GM23338 (cell line): Measurements from ENCODE around the gene FAM136A. TPM values are rescaled to one million over a fixed set of nuclear protein-coding genes. Genes with fewer than 3 reads are reported as not detected.

Experiments used
- ATAC-seq: fragments of 200-7000 bp; cut with Tn5 transposase; 3 replicates; pipeline ENCODE4 v1.9.1; 2020
- DNase-seq: peaks from one replicate; pipeline ENCODE4 v3.0.0-alpha.2; 2015; ENCODE audit warnings: low spot score
- H2AFZ ChIP-seq: fragments of 200-600 bp; sonication (generic); 2 replicates; pipeline ENCODE4 v1.8.0; 2016; ENCODE audit warnings: antibody characterized with exemption, mild to moderate bottlenecking, moderate library complexity
- H3F3A ChIP-seq: fragments of 200-600 bp; sonication (generic); replicated peaks from 2 replicates; pipeline ENCODE4 v1.8.0; 2017; ENCODE audit warnings: antibody characterized with exemption, mixed run types, low read depth
- H3K27ac ChIP-seq: fragments of 200-600 bp; sonication (generic); 2 replicates; pipeline ENCODE4 v1.6.1; 2016; ENCODE audit warnings: low read depth
- H3K27me3 ChIP-seq: fragments of 200-600 bp; sonication (generic); 2 replicates; pipeline ENCODE4 v1.8.0; 2016; ENCODE audit warnings: mild to moderate bottlenecking, mixed run types, moderate library complexity; ENCODE audit not compliant: insufficient read depth
- H3K36me3 ChIP-seq: fragments of 200-600 bp; sonication (generic); 2 replicates; pipeline ENCODE4 v1.8.0; 2016; ENCODE audit warnings: mild to moderate bottlenecking; ENCODE audit not compliant: insufficient read depth
- H3K4me1 ChIP-seq: fragments of 200-600 bp; sonication (generic); 2 replicates; pipeline ENCODE4 v1.8.0; 2016; ENCODE audit warnings: mild to moderate bottlenecking, moderate library complexity; ENCODE audit not compliant: insufficient read depth
- H3K4me2 ChIP-seq: fragments of 200-600 bp; sonication (generic); 2 replicates; pipeline ENCODE4 v1.7.1; 2017; ENCODE audit warnings: mixed run types
- H3K4me3 ChIP-seq: fragments of 200-600 bp; sonication (generic); 2 replicates; pipeline ENCODE4 v1.6.1; 2016; ENCODE audit warnings: mixed run types
- H3K79me2 ChIP-seq: fragments of 200-600 bp; sonication (generic); replicated peaks from 2 replicates; pipeline ENCODE4 v1.8.0; 2017; ENCODE audit warnings: mild to moderate bottlenecking; ENCODE audit not compliant: insufficient read depth
- H3K9me2 ChIP-seq: fragments of 200-600 bp; sonication (generic); 2 replicates; pipeline ENCODE4 v1.8.0; 2017; ENCODE audit not compliant: insufficient read depth
- H4K20me1 ChIP-seq: fragments of 200-600 bp; sonication (generic); replicated peaks from 2 replicates; pipeline ENCODE4 v1.8.0; 2017; ENCODE audit warnings: mild to moderate bottlenecking; ENCODE audit not compliant: insufficient read depth
- H3K27ac Mint-ChIP-seq: 2 replicates; pipeline ENCODE4 v1.8.0; 2020; ENCODE audit warnings: inconsistent platforms, mild to moderate bottlenecking, moderate library complexity, mixed read lengths
- H3K27me3 Mint-ChIP-seq: 3 replicates; pipeline ENCODE4 v1.8.0; 2022; ENCODE audit warnings: low read depth, mild to moderate bottlenecking, moderate library complexity, mixed read lengths, inconsistent platforms; ENCODE audit not compliant: insufficient read depth, poor library complexity
- H3K36me3 Mint-ChIP-seq: 3 replicates; pipeline ENCODE4 v1.8.0; 2021; ENCODE audit warnings: low read depth, mild to moderate bottlenecking, inconsistent platforms, moderate library complexity, mixed read lengths
- H3K4me1 Mint-ChIP-seq: 3 replicates; pipeline ENCODE4 v1.8.0; 2020; ENCODE audit warnings: mild to moderate bottlenecking, inconsistent platforms, mixed read lengths
- H3K4me3 Mint-ChIP-seq: 3 replicates; pipeline ENCODE4 v1.8.0; 2021; ENCODE audit warnings: moderate library complexity, mild to moderate bottlenecking, inconsistent platforms, mixed read lengths
- H3K9me3 Mint-ChIP-seq: 3 replicates; pipeline ENCODE4 v1.8.0; 2020; ENCODE audit warnings: moderate library complexity, mild to moderate bottlenecking, inconsistent platforms, mixed read lengths
- CREB1 ChIP-seq: fragments of 250-450 bp; sonication (Bioruptor Pico); IDR thresholded peaks from 2 replicates; pipeline ENCODE4 v1.5.0; 2020; ENCODE audit warnings: low read depth, mild to moderate bottlenecking, moderate library complexity
- CTCF ChIP-seq, 2 experiments: fragments of 200-600 bp in 1 of 2; sonication (generic) in 1 of 2; conservative IDR thresholded peaks; 2 replicates each; pipeline versions ENCODE4 v1.5.1 to v1.6.1; 2016 to 2017; ENCODE audit warnings: antibody characterized with exemption in 2 of 2, low read depth in 2 of 2, mild to moderate bottlenecking in 2 of 2, moderate library complexity in 1 of 2
- EZH2 ChIP-seq: fragments of 200-600 bp; sonication (generic); IDR thresholded peaks from one replicate; pipeline ENCODE4 v1.8.0; 2017; ENCODE audit warnings: antibody characterized with exemption, mild to moderate bottlenecking, low read depth; ENCODE audit not compliant: unreplicated experiment
- EZH2phosphoT487 ChIP-seq: fragments of 200-600 bp; sonication (generic); IDR thresholded peaks from one replicate; pipeline ENCODE4 v1.8.1; 2018; ENCODE audit warnings: antibody characterized with exemption; ENCODE audit not compliant: unreplicated experiment
- POLR2AphosphoS5 ChIP-seq: IDR thresholded peaks from 2 replicates; pipeline ENCODE4 v1.6.1; 2016; ENCODE audit warnings: antibody characterized with exemption, low read depth
- STAT1 ChIP-seq: IDR thresholded peaks from one replicate; pipeline ENCODE4 v1.6.1; 2016; ENCODE audit warnings: antibody characterized with exemption; ENCODE audit not compliant: unreplicated experiment
- polyA plus RNA-seq: library from polyadenylated mRNA; unstranded; fragments of >200 nt; fragmentation: Nextera tagmentation; extraction: Ambion mirVana; gene quantifications from 2 replicates; pipeline ENCODE4 v1.2.1, GENCODE V29; 2016
- total RNA-seq: library from RNA; depleted of rRNA; stranded (reverse); fragments of >200 nt; shearing (Covaris generic); gene quantifications from 2 replicates; pipeline ENCODE4 v1.2.3, GENCODE V29; 2014
- TF ChIP-seq, protein P1 (sequence below): IDR thresholded peaks from one replicate; pipeline ENCODE4 v1.6.1; 2018; ENCODE audit warnings: antibody characterized with exemption; ENCODE audit not compliant: unreplicated experiment
- TF ChIP-seq, protein P2 (sequence below): IDR thresholded peaks from 2 replicates; pipeline ENCODE4 v1.6.1; 2016; ENCODE audit warnings: antibody characterized with exemption

The FAM136A gene
- total and polyA plus RNA-seq, 2 experiments from 2014 or later, result 115 to 150 TPM

GRCh38 chr2:70340761-70341476, 39.1 kb upstream of the FAM136A start:
- H3K79me2 ChIP-seq, result no peaks in the 10 kb centered on the region
- ATAC-seq (peak; percentile 92), DNase-seq (peak; percentile 88)
- no peaks in the 10 kb centered on the region for H3K9me3 Mint-ChIP-seq
- no peaks in the 10 kb centered on the region for H3K4me1 Mint-ChIP-seq
- no peaks in the 10 kb centered on the region for H4K20me1 ChIP-seq
- no peak overlapping the region for H2AFZ ChIP-seq
- H3K27ac Mint-ChIP-seq, result no peak overlapping the region
- no peaks in the 10 kb centered on the region for H3F3A ChIP-seq
- no peaks in the 10 kb centered on the region for H3K4me1 ChIP-seq
- no peak overlapping the region for H3K4me3 ChIP-seq
- no peak overlapping the region for H3K4me2 ChIP-seq
- no peaks in the 10 kb centered on the region for H3K36me3 Mint-ChIP-seq
- no peak overlapping the region for H3K27ac ChIP-seq
- TF ChIP-seq POLR2AphosphoS5 (no peak), CREB1 (CRISPR knock-in tag) (peak; percentile 63), CTCF (conservative IDR thresholded peaks at IDR 0.05; ENCODE audit: low read depth in 2 of 2) (peak; percentile 93 to 98)
- peaks cover 23% of the 10 kb centered on the region for H3K27me3 Mint-ChIP-seq
- no peaks in the 10 kb centered on the region for H3K36me3 ChIP-seq
- H3K27me3 ChIP-seq, result no peaks in the 10 kb centered on the region
- no peak overlapping the region for H3K4me3 Mint-ChIP-seq
- H3K9me2 ChIP-seq, result no peaks in the 10 kb centered on the region

DNA sequence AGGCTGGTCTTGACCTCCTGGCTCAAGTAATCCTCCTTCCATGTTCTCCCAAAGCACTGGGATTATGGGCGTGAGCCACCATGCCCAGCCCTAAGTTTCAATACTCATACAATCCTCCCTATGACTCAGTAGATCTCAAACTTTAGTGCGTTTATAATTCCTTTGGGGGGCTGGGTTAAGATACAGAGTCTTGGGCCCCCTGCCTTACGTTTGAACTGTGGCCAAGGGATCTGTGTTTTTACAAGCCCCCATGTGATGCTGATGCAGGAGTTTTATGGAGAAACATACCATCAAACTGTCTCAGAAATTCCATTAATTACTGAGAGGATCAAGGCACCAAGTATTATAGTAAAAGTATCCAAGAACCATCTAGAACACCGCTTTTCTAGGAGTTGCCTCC, 38.2 kb upstream of the FAM136A start:
- Mint-ChIP-seq H3K27me3 (peaks cover 19% of the 10 kb centered on the region), H3K4me3 (no peak overlapping the region), H3K27ac (no peak overlapping the region), H3K36me3 (no peaks in the 10 kb centered on the region), H3K9me3 (no peaks in the 10 kb centered on the region), H3K4me1 (no peaks in the 10 kb centered on the region)
- Histone ChIP-seq H3F3A (no peaks in the 10 kb centered on the region), H3K9me2 (no peaks in the 10 kb centered on the region), H3K27me3 (no peaks in the 10 kb centered on the region), H3K79me2 (no peaks in the 10 kb centered on the region), H3K4me2 (no peak overlapping the region), H3K36me3 (no peaks in the 10 kb centered on the region), H2AFZ (no peak overlapping the region), H3K4me1 (no peaks in the 10 kb centered on the region), H3K4me3 (no peak overlapping the region), H3K27ac (no peak overlapping the region), H4K20me1 (no peaks in the 10 kb centered on the region)
- ATAC-seq (no peak), DNase-seq (no peak)
- no peak for TF ChIP-seq POLR2AphosphoS5
- no peak for TF ChIP-seq EZH2
- TF ChIP-seq, protein P1, sequence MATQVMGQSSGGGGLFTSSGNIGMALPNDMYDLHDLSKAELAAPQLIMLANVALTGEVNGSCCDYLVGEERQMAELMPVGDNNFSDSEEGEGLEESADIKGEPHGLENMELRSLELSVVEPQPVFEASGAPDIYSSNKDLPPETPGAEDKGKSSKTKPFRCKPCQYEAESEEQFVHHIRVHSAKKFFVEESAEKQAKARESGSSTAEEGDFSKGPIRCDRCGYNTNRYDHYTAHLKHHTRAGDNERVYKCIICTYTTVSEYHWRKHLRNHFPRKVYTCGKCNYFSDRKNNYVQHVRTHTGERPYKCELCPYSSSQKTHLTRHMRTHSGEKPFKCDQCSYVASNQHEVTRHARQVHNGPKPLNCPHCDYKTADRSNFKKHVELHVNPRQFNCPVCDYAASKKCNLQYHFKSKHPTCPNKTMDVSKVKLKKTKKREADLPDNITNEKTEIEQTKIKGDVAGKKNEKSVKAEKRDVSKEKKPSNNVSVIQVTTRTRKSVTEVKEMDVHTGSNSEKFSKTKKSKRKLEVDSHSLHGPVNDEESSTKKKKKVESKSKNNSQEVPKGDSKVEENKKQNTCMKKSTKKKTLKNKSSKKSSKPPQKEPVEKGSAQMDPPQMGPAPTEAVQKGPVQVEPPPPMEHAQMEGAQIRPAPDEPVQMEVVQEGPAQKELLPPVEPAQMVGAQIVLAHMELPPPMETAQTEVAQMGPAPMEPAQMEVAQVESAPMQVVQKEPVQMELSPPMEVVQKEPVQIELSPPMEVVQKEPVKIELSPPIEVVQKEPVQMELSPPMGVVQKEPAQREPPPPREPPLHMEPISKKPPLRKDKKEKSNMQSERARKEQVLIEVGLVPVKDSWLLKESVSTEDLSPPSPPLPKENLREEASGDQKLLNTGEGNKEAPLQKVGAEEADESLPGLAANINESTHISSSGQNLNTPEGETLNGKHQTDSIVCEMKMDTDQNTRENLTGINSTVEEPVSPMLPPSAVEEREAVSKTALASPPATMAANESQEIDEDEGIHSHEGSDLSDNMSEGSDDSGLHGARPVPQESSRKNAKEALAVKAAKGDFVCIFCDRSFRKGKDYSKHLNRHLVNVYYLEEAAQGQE, result no peak
- TF ChIP-seq STAT1, result no peak
- TF ChIP-seq EZH2phosphoT487, result no peak
- no peak for TF ChIP-seq CTCF (conservative IDR thresholded peaks at IDR 0.05; ENCODE audit: low read depth in 2 of 2)
- TF ChIP-seq, protein P2, sequence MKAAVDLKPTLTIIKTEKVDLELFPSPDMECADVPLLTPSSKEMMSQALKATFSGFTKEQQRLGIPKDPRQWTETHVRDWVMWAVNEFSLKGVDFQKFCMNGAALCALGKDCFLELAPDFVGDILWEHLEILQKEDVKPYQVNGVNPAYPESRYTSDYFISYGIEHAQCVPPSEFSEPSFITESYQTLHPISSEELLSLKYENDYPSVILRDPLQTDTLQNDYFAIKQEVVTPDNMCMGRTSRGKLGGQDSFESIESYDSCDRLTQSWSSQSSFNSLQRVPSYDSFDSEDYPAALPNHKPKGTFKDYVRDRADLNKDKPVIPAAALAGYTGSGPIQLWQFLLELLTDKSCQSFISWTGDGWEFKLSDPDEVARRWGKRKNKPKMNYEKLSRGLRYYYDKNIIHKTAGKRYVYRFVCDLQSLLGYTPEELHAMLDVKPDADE, result no peak
